Measurements from ENCODE around the gene TMEM120A. TPM values are rescaled to one million over a fixed set of nuclear protein-coding genes. Genes with fewer than 3 reads are reported as not detected.

The TMEM120A gene
- total and polyA plus RNA-seq, 2 experiments from 2014 or later, result 12.7 to 22.3 TPM

GRCh38 chr7:76011442-76011861 is 17.1 kb upstream of the TMEM120A start (continued):
- no peak for TF ChIP-seq ETS1 (IDR thresholded peaks at IDR 0.05)
- TF ChIP-seq CREB1 (CRISPR knock-in tag; IDR thresholded peaks at IDR 0.05; ENCODE audit: low read depth), result no peak

GRCh38 chr7:76009672-76010600 is 15.5 kb upstream of the TMEM120A start:
- H3K27ac Mint-ChIP-seq, result peak overlapping the region; percentile 53; the same call in 1 of the 2 replicates
- TF ChIP-seq JUNB (IDR thresholded peaks at IDR 0.05; ENCODE audit: unreplicated experiment) (no peak), NANOG (IDR thresholded peaks at IDR 0.05; ENCODE audit: borderline replicate concordance) (no peak), CREB1 (CRISPR knock-in tag; IDR thresholded peaks at IDR 0.05; ENCODE audit: low read depth) (no peak), ZNF331 (CRISPR knock-in tag; IDR thresholded peaks at IDR 0.05; ENCODE audit: low read depth) (no peak), EZH2phosphoT487 (IDR thresholded peaks at IDR 0.05; ENCODE audit: unreplicated experiment) (no peak), EZH2 (IDR thresholded peaks at IDR 0.05; ENCODE audit: low read depth, unreplicated experiment) (no peak)

GRCh38 chr7:76008156-76008687 is 13.8 kb upstream of the TMEM120A start:
- Mint-ChIP-seq H3K4me1 (no peaks in the 10 kb centered on the region), H3K9me3 (no peaks in the 10 kb centered on the region), H3K27me3 (ENCODE audit: insufficient read depth, low read depth, poor library complexity) (no peaks in the 10 kb centered on the region), H3K36me3 (ENCODE audit: low read depth) (peaks cover 6% of the 10 kb centered on the region), H3K27ac (no peak overlapping the region; the same call in 1 of the 2 replicates), H3K4me3 (no peak overlapping the region)
- H4K20me1 ChIP-seq (replicated peaks; ENCODE audit: insufficient read depth), result no peaks in the 10 kb centered on the region; the same call in 1 of the 2 replicates
- H3K4me3 ChIP-seq, result no peak overlapping the region
- DNase-seq (ENCODE audit: low spot score) (no peak), ATAC-seq (no peak)
- H3K27me3 ChIP-seq (ENCODE audit: insufficient read depth), result no peaks in the 10 kb centered on the region
- H3K79me2 ChIP-seq (replicated peaks; ENCODE audit: insufficient read depth), result no peaks in the 10 kb centered on the region
- H2AFZ ChIP-seq, result no peak overlapping the region
- H3K9me2 ChIP-seq (ENCODE audit: insufficient read depth), result no peaks in the 10 kb centered on the region
- no peaks in the 10 kb centered on the region for H3K4me1 ChIP-seq (ENCODE audit: insufficient read depth)
- H3F3A ChIP-seq (replicated peaks; ENCODE audit: low read depth), result no peaks in the 10 kb centered on the region
- no peaks in the 10 kb centered on the region; the same call in 1 of the 2 replicates for H3K36me3 ChIP-seq (ENCODE audit: insufficient read depth)
- H3K4me2 ChIP-seq, result no peak overlapping the region
- H3K27ac ChIP-seq (ENCODE audit: low read depth), result no peak overlapping the region
- TF ChIP-seq STAT1 (IDR thresholded peaks at IDR 0.05; ENCODE audit: unreplicated experiment) (no peak), CTCF (conservative IDR thresholded peaks at IDR 0.05; ENCODE audit: low read depth in 2 of 2) (no peak)

More at GRCh38 chr7:76009672-76010600, 15.5 kb upstream of the TMEM120A start:
- H3K4me1 Mint-ChIP-seq, result no peaks in the 10 kb centered on the region
- Histone ChIP-seq H3K9me2 (ENCODE audit: insufficient read depth) (no peaks in the 10 kb centered on the region), H3K27ac (ENCODE audit: low read depth) (no peak overlapping the region), H3K36me3 (ENCODE audit: insufficient read depth) (no peaks in the 10 kb centered on the region), H3K27me3 (ENCODE audit: insufficient read depth) (no peaks in the 10 kb centered on the region), H4K20me1 (replicated peaks; ENCODE audit: insufficient read depth) (no peaks in the 10 kb centered on the region; the same call in 1 of the 2 replicates), H2AFZ (no peak overlapping the region), H3K4me2 (no peak overlapping the region), H3K4me3 (no peak overlapping the region), H3K4me1 (ENCODE audit: insufficient read depth) (no peaks in the 10 kb centered on the region), H3K79me2 (replicated peaks; ENCODE audit: insufficient read depth) (no peaks in the 10 kb centered on the region), H3F3A (replicated peaks; ENCODE audit: low read depth) (no peaks in the 10 kb centered on the region)
- H3K36me3 Mint-ChIP-seq (ENCODE audit: low read depth), result peaks cover 10% of the 10 kb centered on the region
- no peaks in the 10 kb centered on the region for H3K9me3 Mint-ChIP-seq
- no peaks in the 10 kb centered on the region for H3K27me3 Mint-ChIP-seq (ENCODE audit: insufficient read depth, low read depth, poor library complexity)
- H3K4me3 Mint-ChIP-seq, result no peak overlapping the region
- ATAC-seq (no peak), DNase-seq (ENCODE audit: low spot score) (no peak)

Measured in GM23338 (cell line).